IPS DF 6.9 (cell line): ENCODE data around the gene NPAT.

Experiments used
- DNase-seq: peaks from one replicate; pipeline ENCODE4 v3.0.0-alpha.2; 2013; ENCODE audit warnings: low read depth, low spot score
- H3K27ac ChIP-seq: one replicate; pipeline ENCODE4 v1.5.1; 2013; ENCODE audit warnings: low read length, control low read depth
- H3K27me3 ChIP-seq: 2 replicates; pipeline ENCODE4 v1.6.1; 2013; ENCODE audit warnings: mild to moderate bottlenecking, low read length; ENCODE audit not compliant: control insufficient read depth, insufficient read depth
- H3K36me3 ChIP-seq: 2 replicates; pipeline ENCODE4 v1.6.1; 2013; ENCODE audit warnings: low read length; ENCODE audit not compliant: control insufficient read depth, insufficient read depth
- H3K4me1 ChIP-seq: 2 replicates; pipeline ENCODE4 v1.6.1; 2013; ENCODE audit warnings: low read length; ENCODE audit not compliant: control insufficient read depth, insufficient read depth
- H3K4me3 ChIP-seq: 2 replicates; pipeline ENCODE4 v1.5.1; 2013; ENCODE audit warnings: mild to moderate bottlenecking, low read length
- H3K9me3 ChIP-seq: 2 replicates; pipeline ENCODE4 v1.6.1; 2013; ENCODE audit warnings: low read length, inconsistent platforms; ENCODE audit not compliant: control insufficient read depth, insufficient read depth
- WGBS: extraction: QIAGEN DNeasy Blood & Tissue Kit; methylation state at CpG from one replicate; pipeline ENCODE4 v1.1.7; 2013; ENCODE audit warnings: mixed read lengths, missing lambda C conversion rate; ENCODE audit not compliant: insufficient read length, insufficient coverage; 5-methylcytosine and 5-hydroxymethylcytosine counted together

The NPAT gene

GRCh38 chr11:108220721-108221336 is 1.6 kb downstream of the NPAT start:
- WGBS: no CpG with 5 or more reads among the region's 5 CpGs
- H3K4me3 ChIP-seq: no peak overlapping the region

GRCh38 chr11:108218912-108219783 is 3.3 kb downstream of the NPAT start:
- no peaks in the 10 kb centered on the region for H3K27me3 ChIP-seq
- no peak overlapping the region for H3K4me3 ChIP-seq
- no peaks in the 10 kb centered on the region; the same call in 1 of the 2 replicates for H3K4me1 ChIP-seq
- no peaks in the 10 kb centered on the region for H3K36me3 ChIP-seq
- WGBS: no CpG with 5 or more reads among the region's 7 CpGs
- H3K9me3 ChIP-seq: no peaks in the 10 kb centered on the region
- H3K27ac ChIP-seq: no peak overlapping the region
- DNase-seq: no peak

More at GRCh38 chr11:108220721-108221336, 1.6 kb downstream of the NPAT start:
- H3K4me1 ChIP-seq: no peaks in the 10 kb centered on the region; the same call in 1 of the 2 replicates
- H3K36me3 ChIP-seq: no peaks in the 10 kb centered on the region
- no peak overlapping the region for H3K27ac ChIP-seq
- DNase-seq: no peak
- no peaks in the 10 kb centered on the region for H3K9me3 ChIP-seq
- H3K27me3 ChIP-seq: no peaks in the 10 kb centered on the region

- no peaks in the 10 kb centered on the region for H3K4me1 ChIP-seq
- WGBS: no CpG with 5 or more reads among the region's 2 CpGs
- DNase-seq: no peak
- no peak overlapping the region for H3K4me3 ChIP-seq
- H3K9me3 ChIP-seq: no peaks in the 10 kb centered on the region
- H3K27me3 ChIP-seq: no peaks in the 10 kb centered on the region
- no peaks in the 10 kb centered on the region for H3K36me3 ChIP-seq
- H3K27ac ChIP-seq: no peak overlapping the region
Observed at GRCh38 chr11:108218455-108218854, 4.0 kb downstream of the NPAT start.

GRCh38 chr11:108216988-108217387 is 5.5 kb downstream of the NPAT start:
- H3K36me3 ChIP-seq: no peaks in the 10 kb centered on the region
- no peak overlapping the region for H3K4me3 ChIP-seq
- no peaks in the 10 kb centered on the region for H3K27me3 ChIP-seq
- no peaks in the 10 kb centered on the region for H3K4me1 ChIP-seq
- no peaks in the 10 kb centered on the region for H3K9me3 ChIP-seq
- no peak overlapping the region for H3K27ac ChIP-seq
- no peak for DNase-seq
- WGBS: no CpG with 5 or more reads among the region's 4 CpGs

GRCh38 chr11:108213784-108214183 is 8.7 kb downstream of the NPAT start:
- no peaks in the 10 kb centered on the region for H3K27me3 ChIP-seq
- no peak overlapping the region for H3K4me3 ChIP-seq
- H3K27ac ChIP-seq: no peak overlapping the region
- no peaks in the 10 kb centered on the region for H3K9me3 ChIP-seq
- WGBS: no CpG with 5 or more reads among the region's 2 CpGs
- no peaks in the 10 kb centered on the region for H3K4me1 ChIP-seq
- H3K36me3 ChIP-seq: no peaks in the 10 kb centered on the region
- no peak for DNase-seq

GRCh38 chr11:108210441-108210840 is 12.0 kb downstream of the NPAT start:
- H3K36me3 ChIP-seq: peaks cover 18% of the 10 kb centered on the region
- WGBS: no CpG with 5 or more reads among the region's 1 CpG
- H3K27me3 ChIP-seq: no peaks in the 10 kb centered on the region
- no peaks in the 10 kb centered on the region; the same call in 1 of the 2 replicates for H3K9me3 ChIP-seq
- no peak overlapping the region for H3K4me3 ChIP-seq
- no peaks in the 10 kb centered on the region for H3K4me1 ChIP-seq
- no peak for DNase-seq
- H3K27ac ChIP-seq: no peak overlapping the region

- peaks cover 23% of the 10 kb centered on the region for H3K36me3 ChIP-seq
- WGBS: no CpG with 5 or more reads among the region's 6 CpGs
- H3K27ac ChIP-seq: no peak overlapping the region
- no peaks in the 10 kb centered on the region; the same call in 1 of the 2 replicates for H3K9me3 ChIP-seq
- no peaks in the 10 kb centered on the region for H3K27me3 ChIP-seq
- H3K4me3 ChIP-seq: no peak overlapping the region
- no peaks in the 10 kb centered on the region for H3K4me1 ChIP-seq
- DNase-seq: no peak
Observed at GRCh38 chr11:108207683-108208060, 14.8 kb downstream of the NPAT start.

GRCh38 chr11:108206969-108207682 is 15.3 kb downstream of the NPAT start:
- Histone ChIP-seq H3K4me3 (no peak overlapping the region), H3K4me1 (no peaks in the 10 kb centered on the region), H3K27ac (no peak overlapping the region), H3K36me3 (peaks cover 23% of the 10 kb centered on the region), H3K9me3 (no peaks in the 10 kb centered on the region; the same call in 1 of the 2 replicates), H3K27me3 (no peaks in the 10 kb centered on the region)
- WGBS: no CpG with 5 or more reads among the region's 8 CpGs
- no peak for DNase-seq

- H3K27me3 ChIP-seq: no peaks in the 10 kb centered on the region
- H3K27ac ChIP-seq: no peak overlapping the region
- WGBS: no CpG with 5 or more reads among the region's 6 CpGs
- no peaks in the 10 kb centered on the region; the same call in 1 of the 2 replicates for H3K9me3 ChIP-seq
- peaks cover 23% of the 10 kb centered on the region for H3K36me3 ChIP-seq
- H3K4me1 ChIP-seq: no peaks in the 10 kb centered on the region
- H3K4me3 ChIP-seq: no peak overlapping the region
- no peak for DNase-seq
Observed at GRCh38 chr11:108206171-108206570, 16.3 kb downstream of the NPAT start.

GRCh38 chr11:108204929-108205499 is 17.4 kb downstream of the NPAT start:
- H3K27me3 ChIP-seq: no peaks in the 10 kb centered on the region
- H3K27ac ChIP-seq: no peak overlapping the region
- no CpG with 5 or more reads among the region's 4 CpGs for WGBS
- no peaks in the 10 kb centered on the region; the same call in 1 of the 2 replicates for H3K4me1 ChIP-seq
- no peaks in the 10 kb centered on the region; the same call in 1 of the 2 replicates for H3K9me3 ChIP-seq
- H3K4me3 ChIP-seq: no peak overlapping the region
- H3K36me3 ChIP-seq: peaks cover 23% of the 10 kb centered on the region
- no peak for DNase-seq
